IPS-NIHi7 (cell line): ENCODE measurements around the gene GIN1.

ENCODE experiments used
- DNase-seq: peaks from one replicate; pipeline ENCODE4 v3.0.0; 2012; ENCODE audit warnings: mixed read lengths; ENCODE audit errors: extremely low spot score

GIN1 gene

GRCh38 chr5:103037673-103038455, 82.1 kb downstream of the GIN1 start:
- no peak for DNase-seq

GRCh38 chr5:103036601-103037000, 83.3 kb downstream of the GIN1 start:
- DNase-seq: no peak
